ENCODE data around the gene MOB1A. TPM values are rescaled to one million over a fixed set of nuclear protein-coding genes. Genes with fewer than 3 reads are reported as not detected.

MOB1A gene
- total RNA-seq, 1 experiment from 2014 or later: 95.1 TPM

DNA sequence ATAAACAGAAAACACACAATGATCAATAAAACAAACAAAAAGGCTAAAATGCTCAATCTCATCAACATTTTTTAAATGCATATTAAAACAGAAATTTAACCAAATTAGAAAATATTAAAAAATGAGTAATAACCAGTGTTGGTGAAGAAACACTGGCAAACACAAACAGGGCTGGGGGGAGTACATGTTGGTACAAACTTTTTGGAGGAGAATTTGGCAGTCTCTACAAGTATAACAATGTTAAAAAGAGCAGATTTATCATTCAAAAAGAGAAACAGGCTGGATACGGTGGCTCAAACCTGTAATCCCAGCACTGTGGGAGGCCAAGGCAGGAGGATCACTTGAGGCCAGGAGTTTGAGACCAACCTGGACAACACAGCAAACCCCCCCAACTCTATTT is 13.9 kb downstream of the MOB1A start:
- Histone ChIP-seq H2BK120ac (ENCODE audit: low read depth, low read length, poor library complexity, severe bottlenecking) (no peak overlapping the region), H4K8ac (replicated peaks; ENCODE audit: insufficient read length, low read depth, low read length) (no peak overlapping the region), H3K56ac (ENCODE audit: insufficient read length, low read depth, low read length) (no peak overlapping the region), H3K23ac (ENCODE audit: insufficient read length, low read depth, low read length) (no peak overlapping the region), H2BK20ac (ENCODE audit: low read depth, low read length, poor library complexity, severe bottlenecking) (no peak overlapping the region), H3K4me1 (ENCODE audit: insufficient read depth, low read length) (no peaks in the 10 kb centered on the region), H3T11ph (ENCODE audit: low read length) (no peak overlapping the region), H3K18ac (ENCODE audit: insufficient read length, low read depth, low read length) (no peak overlapping the region), H4K91ac (ENCODE audit: insufficient read length, low read depth, low read length) (no peak overlapping the region), H2AFZ (ENCODE audit: low read length) (no peak overlapping the region), H3K27ac (ENCODE audit: insufficient read length, low read depth, low read length) (no peak overlapping the region), H3K79me2 (ENCODE audit: insufficient read depth, low read length) (peaks cover 1% of the 10 kb centered on the region; the same call in 1 of the 2 replicates), H2BK15ac (ENCODE audit: low read depth, low read length) (no peak overlapping the region), H3K9me3 (ENCODE audit: control insufficient read depth, low read depth, low read length) (no peaks in the 10 kb centered on the region), H2BK12ac (ENCODE audit: insufficient read length, low read depth, low read length) (no peak overlapping the region), H4K5ac (ENCODE audit: insufficient read length, low read depth, low read length) (no peak overlapping the region), H2BK5ac (ENCODE audit: insufficient read length, low read length) (no peak overlapping the region), H3K79me1 (ENCODE audit: insufficient read depth, low read depth, low read length, poor library complexity, severe bottlenecking) (peaks cover 4% of the 10 kb centered on the region), H4K20me1 (ENCODE audit: control insufficient read depth, insufficient read depth, insufficient read length) (no peaks in the 10 kb centered on the region), H3K4ac (ENCODE audit: low read depth, low read length) (no peak overlapping the region), H3K14ac (ENCODE audit: insufficient read depth, low read length) (no peak overlapping the region), H2AK5ac (ENCODE audit: insufficient read length, low read length) (no peak overlapping the region), H3K4me2 (ENCODE audit: insufficient read depth, insufficient read length, low read length) (no peak overlapping the region), H3K27me3 (ENCODE audit: insufficient read depth, low read length) (no peaks in the 10 kb centered on the region), H3K23me2 (ENCODE audit: insufficient read length, low read depth, low read length, poor library complexity, severe bottlenecking) (no peaks in the 10 kb centered on the region), H3K9ac (ENCODE audit: extremely low read depth, insufficient read length, low read length) (no peak overlapping the region)
- no peaks in the 10 kb centered on the region for H3K9me3 Mint-ChIP-seq
- H3K4me3 Mint-ChIP-seq: no peak overlapping the region
- no peak for DNase-seq
- peaks cover 40 to 79% (median 77%) of the 10 kb centered on the region in 3 experiments; a peak in 6 of 7 replicates for H3K36me3 Mint-ChIP-seq (ENCODE audit: insufficient read depth in 1 of 3, low read depth in 3 of 3)
- H3K4me1 Mint-ChIP-seq: no peaks in the 10 kb centered on the region
- peak overlapping the region in 1 of 3 experiments; percentile 62; a peak in 1 of 7 replicates for H3K27ac Mint-ChIP-seq
- TF ChIP-seq, protein P1, sequence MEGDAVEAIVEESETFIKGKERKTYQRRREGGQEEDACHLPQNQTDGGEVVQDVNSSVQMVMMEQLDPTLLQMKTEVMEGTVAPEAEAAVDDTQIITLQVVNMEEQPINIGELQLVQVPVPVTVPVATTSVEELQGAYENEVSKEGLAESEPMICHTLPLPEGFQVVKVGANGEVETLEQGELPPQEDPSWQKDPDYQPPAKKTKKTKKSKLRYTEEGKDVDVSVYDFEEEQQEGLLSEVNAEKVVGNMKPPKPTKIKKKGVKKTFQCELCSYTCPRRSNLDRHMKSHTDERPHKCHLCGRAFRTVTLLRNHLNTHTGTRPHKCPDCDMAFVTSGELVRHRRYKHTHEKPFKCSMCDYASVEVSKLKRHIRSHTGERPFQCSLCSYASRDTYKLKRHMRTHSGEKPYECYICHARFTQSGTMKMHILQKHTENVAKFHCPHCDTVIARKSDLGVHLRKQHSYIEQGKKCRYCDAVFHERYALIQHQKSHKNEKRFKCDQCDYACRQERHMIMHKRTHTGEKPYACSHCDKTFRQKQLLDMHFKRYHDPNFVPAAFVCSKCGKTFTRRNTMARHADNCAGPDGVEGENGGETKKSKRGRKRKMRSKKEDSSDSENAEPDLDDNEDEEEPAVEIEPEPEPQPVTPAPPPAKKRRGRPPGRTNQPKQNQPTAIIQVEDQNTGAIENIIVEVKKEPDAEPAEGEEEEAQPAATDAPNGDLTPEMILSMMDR (conservative IDR thresholded peaks at IDR 0.05): no peak
- no peaks in the 10 kb centered on the region for H3K27me3 Mint-ChIP-seq (ENCODE audit: low read depth)
- WGBS (ENCODE audit: extremely low coverage, insufficient read length, low lambda C conversion rate): no CpG with 5 or more reads among the region's 1 CpG

All from H9 (cell line).